A673 (cell line): ENCODE measurements around the gene TOX4.

ENCODE experiments used
- CTCF ChIP-seq: fragments of 300-800, 200-600 bp; sonication (generic); conservative IDR thresholded peaks from 2 replicates; pipeline ENCODE4 v1.5.1; 2017; ENCODE audit warnings: low read depth, mild to moderate bottlenecking, antibody characterized with exemption, low read length, moderate library complexity, mixed read lengths
- EZH2 ChIP-seq: fragments of 200-600 bp; sonication (generic); IDR thresholded peaks from 2 replicates; pipeline ENCODE4 v1.6.1; 2017; ENCODE audit warnings: borderline replicate concordance, low read depth, mild to moderate bottlenecking, mixed read lengths, antibody characterized with exemption, low read length; ENCODE audit not compliant: poor library complexity, severe bottlenecking

DNA sequence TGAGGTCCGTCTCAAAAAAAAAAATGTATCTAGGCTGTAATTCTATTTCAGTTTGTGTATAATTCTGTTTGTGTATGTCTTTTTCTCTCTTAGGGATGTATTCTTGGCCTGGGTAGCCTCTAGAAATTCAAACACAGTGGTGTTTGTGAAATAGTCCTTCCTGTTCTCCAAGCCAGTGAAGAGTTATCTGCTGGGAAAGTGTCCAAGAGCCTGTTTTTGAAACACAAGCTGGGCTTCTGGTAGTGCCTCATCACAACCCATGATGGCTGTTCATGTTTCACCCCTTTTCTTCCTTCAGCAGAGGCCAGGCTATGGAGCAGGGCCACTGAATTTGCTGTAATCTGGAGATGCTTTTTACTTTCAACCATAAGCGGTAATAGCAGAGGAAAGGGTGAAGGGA, 19.5 kb downstream of the TOX4 start:
- TF ChIP-seq EZH2 = no peak
- TF ChIP-seq CTCF = no peak
